GM12872 (cell line): ENCODE measurements around the gene EPB41L1.

Source experiments
- CTCF ChIP-seq: IDR thresholded peaks from 3 replicates; pipeline ENCODE4 v1.5.1; 2011; ENCODE audit warnings: low read depth, mild to moderate bottlenecking, low read length, moderate library complexity; ENCODE audit not compliant: insufficient read depth

Gene EPB41L1

GRCh38 chr20:36273414-36274180 lies 119.1 kb downstream of the EPB41L1 start:
- TF ChIP-seq CTCF = peak; percentile 55

- no peak for TF ChIP-seq CTCF
Observed at GRCh38 chr20:36274181-36274841, 119.8 kb downstream of the EPB41L1 start.

GRCh38 chr20:36275011-36275410 lies 120.5 kb downstream of the EPB41L1 start:
- no peak for TF ChIP-seq CTCF

GRCh38 chr20:36275441-36276189 lies 121.1 kb downstream of the EPB41L1 start:
- no peak for TF ChIP-seq CTCF

GRCh38 chr20:36277546-36277945 lies 123.0 kb downstream of the EPB41L1 start:
- TF ChIP-seq CTCF = no peak

- TF ChIP-seq CTCF = no peak
Observed at GRCh38 chr20:36279362-36279761, 124.8 kb downstream of the EPB41L1 start.

- no peak for TF ChIP-seq CTCF
Observed at GRCh38 chr20:36279776-36280175, 125.2 kb downstream of the EPB41L1 start.
